ENCODE measurements around the gene RAET1L. TPM values are rescaled to one million over a fixed set of nuclear protein-coding genes. Genes with fewer than 3 reads are reported as not detected.

RAET1L gene
- total RNA-seq, 1 donor from 2014 or later = not detected

DNA sequence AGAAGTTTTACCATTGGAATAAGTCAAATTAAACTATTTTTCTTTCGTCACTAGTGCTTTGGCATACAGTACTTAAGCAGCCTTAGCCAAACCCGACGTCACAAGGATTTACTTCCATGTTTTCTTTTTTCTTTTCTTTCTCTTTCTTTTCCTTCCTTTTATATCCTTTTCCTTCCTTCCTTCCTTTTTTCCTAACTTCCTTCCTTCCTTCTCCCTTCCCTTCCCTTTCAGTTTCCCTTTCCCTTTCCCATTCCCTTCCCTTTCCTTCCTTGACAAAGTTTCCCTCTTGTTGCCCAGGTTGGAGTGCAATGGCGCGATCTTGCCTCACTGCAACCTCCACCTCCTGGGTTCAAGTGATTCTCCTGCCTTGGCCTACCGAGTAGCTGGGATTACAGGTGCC, 33.7 kb upstream of the RAET1L start:
- H3K27me3 Mint-ChIP-seq = peaks cover 20% of the 10 kb centered on the region
- no peak overlapping the region for H3K27ac Mint-ChIP-seq
- ChIA-PET CTCF (no interaction called here), POLR2A (no interaction called here)
- no peak for DNase-seq
- no peak for ATAC-seq (ENCODE audit: low read depth)
- TF ChIP-seq, protein P1, sequence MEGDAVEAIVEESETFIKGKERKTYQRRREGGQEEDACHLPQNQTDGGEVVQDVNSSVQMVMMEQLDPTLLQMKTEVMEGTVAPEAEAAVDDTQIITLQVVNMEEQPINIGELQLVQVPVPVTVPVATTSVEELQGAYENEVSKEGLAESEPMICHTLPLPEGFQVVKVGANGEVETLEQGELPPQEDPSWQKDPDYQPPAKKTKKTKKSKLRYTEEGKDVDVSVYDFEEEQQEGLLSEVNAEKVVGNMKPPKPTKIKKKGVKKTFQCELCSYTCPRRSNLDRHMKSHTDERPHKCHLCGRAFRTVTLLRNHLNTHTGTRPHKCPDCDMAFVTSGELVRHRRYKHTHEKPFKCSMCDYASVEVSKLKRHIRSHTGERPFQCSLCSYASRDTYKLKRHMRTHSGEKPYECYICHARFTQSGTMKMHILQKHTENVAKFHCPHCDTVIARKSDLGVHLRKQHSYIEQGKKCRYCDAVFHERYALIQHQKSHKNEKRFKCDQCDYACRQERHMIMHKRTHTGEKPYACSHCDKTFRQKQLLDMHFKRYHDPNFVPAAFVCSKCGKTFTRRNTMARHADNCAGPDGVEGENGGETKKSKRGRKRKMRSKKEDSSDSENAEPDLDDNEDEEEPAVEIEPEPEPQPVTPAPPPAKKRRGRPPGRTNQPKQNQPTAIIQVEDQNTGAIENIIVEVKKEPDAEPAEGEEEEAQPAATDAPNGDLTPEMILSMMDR (IDR thresholded peaks at IDR 0.05) = no peak
- peaks cover 8% of the 10 kb centered on the region for H3K4me1 Mint-ChIP-seq
- no peaks in the 10 kb centered on the region for H3K9me3 Mint-ChIP-seq
- H3K4me3 Mint-ChIP-seq = no peak overlapping the region
- H3K36me3 Mint-ChIP-seq (ENCODE audit: low read depth) = no peaks in the 10 kb centered on the region
- intact Hi-C loops (cut with micrococcal nuclease) = no loop called here

DNA sequence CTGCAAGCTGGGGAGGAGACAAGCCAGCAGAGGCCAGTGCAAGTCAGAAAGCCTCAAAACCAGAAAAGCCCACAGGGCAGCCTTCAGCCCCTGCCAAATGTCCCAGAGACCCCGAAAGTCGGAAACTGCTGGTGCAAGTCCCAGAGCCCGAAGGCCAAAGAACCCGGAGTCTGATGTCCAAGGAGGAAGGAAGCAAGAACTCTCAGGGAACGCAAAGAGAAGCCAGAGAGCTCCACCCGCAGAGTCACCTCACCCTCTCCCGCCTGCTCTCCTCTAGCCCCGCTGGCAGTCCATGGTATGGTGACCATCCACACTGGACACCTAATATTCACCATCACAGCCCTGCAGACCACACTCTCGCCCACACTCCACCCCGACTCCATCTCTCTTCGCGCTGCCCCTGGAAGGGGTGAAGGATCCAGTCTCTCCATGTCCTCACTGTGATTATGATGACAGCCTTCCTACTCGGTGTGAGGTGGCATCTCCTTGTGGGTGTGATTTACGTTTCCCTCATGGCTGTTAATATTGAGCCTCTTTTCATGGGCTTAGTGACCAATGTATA, 33.0 kb upstream of the RAET1L start:
- DNase-seq (no peak), ATAC-seq (ENCODE audit: low read depth) (no peak)
- Mint-ChIP-seq H3K27ac (no peak overlapping the region), H3K27me3 (peaks cover 24% of the 10 kb centered on the region), H3K9me3 (no peaks in the 10 kb centered on the region), H3K4me3 (no peak overlapping the region), H3K36me3 (ENCODE audit: low read depth) (no peaks in the 10 kb centered on the region), H3K4me1 (peaks cover 8% of the 10 kb centered on the region)
- intact Hi-C loops (cut with micrococcal nuclease) = no loop called here
- TF ChIP-seq, protein P1 (IDR thresholded peaks at IDR 0.05) = no peak
- ChIA-PET CTCF (no interaction called here), POLR2A (no interaction called here)

DNA sequence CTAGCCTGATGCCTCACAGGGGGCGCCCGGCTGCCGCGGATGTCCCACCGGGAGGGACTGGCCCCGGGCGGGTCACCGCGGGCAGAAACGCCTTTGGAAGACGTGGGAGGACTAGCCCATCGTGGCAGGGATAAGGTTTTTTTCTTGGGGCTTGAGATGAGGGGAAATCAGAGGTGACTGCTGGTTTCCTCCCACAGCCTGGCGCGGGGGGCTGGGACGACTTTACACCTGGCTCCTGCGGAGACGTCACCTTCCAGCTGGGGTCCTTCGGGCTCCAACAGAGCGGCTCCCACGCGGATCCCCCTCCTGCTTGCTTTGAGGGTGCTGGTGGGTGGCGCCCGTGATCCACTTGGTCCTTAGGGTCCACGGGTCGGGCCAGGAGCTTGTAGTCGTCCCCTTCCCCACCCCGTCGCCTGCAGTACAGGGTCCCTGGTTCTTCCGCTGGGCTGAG, 32.2 kb upstream of the RAET1L start:
- TF ChIP-seq, protein P1 (IDR thresholded peaks at IDR 0.05) = no peak
- Mint-ChIP-seq H3K4me3 (no peak overlapping the region), H3K27ac (no peak overlapping the region), H3K36me3 (ENCODE audit: low read depth) (no peaks in the 10 kb centered on the region), H3K4me1 (peaks cover 8% of the 10 kb centered on the region), H3K9me3 (no peaks in the 10 kb centered on the region), H3K27me3 (peaks cover 30% of the 10 kb centered on the region)
- ATAC-seq (ENCODE audit: low read depth) (no peak), DNase-seq (no peak)
- intact Hi-C loops (cut with micrococcal nuclease) = no loop called here
- ChIA-PET CTCF (no interaction called here), POLR2A (no interaction called here)

DNA sequence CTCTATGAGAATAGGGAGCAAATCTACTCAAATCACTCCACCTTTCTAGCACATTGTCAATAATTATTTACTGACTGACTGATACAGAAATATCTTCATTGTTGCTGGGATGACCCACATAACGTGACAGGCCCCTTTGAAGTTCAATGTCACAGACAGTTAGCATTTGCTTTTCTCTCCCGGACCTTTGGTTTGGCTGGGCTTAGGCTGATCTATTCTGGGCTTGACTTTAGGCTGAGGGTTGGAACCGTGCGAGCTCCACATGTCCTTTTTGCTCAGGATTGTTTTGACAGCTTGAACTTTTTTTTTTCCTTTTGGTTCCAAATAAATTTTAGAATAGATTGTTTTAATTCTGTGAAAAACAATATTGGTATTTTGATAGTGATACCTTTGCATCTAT, 31.6 kb upstream of the RAET1L start:
- POLR2A ChIA-PET = no interaction called here
- no peak overlapping the region for H3K4me3 Mint-ChIP-seq
- intact Hi-C loops (cut with micrococcal nuclease) = no loop called here
- CTCF ChIA-PET = no interaction called here
- no peak for DNase-seq
- no peak overlapping the region for H3K27ac Mint-ChIP-seq
- H3K4me1 Mint-ChIP-seq = peaks cover 8% of the 10 kb centered on the region
- TF ChIP-seq, protein P1 (IDR thresholded peaks at IDR 0.05) = no peak
- peaks cover 36% of the 10 kb centered on the region for H3K27me3 Mint-ChIP-seq
- ATAC-seq (ENCODE audit: low read depth) = no peak
- H3K9me3 Mint-ChIP-seq = no peaks in the 10 kb centered on the region
- no peaks in the 10 kb centered on the region for H3K36me3 Mint-ChIP-seq (ENCODE audit: low read depth)

DNA sequence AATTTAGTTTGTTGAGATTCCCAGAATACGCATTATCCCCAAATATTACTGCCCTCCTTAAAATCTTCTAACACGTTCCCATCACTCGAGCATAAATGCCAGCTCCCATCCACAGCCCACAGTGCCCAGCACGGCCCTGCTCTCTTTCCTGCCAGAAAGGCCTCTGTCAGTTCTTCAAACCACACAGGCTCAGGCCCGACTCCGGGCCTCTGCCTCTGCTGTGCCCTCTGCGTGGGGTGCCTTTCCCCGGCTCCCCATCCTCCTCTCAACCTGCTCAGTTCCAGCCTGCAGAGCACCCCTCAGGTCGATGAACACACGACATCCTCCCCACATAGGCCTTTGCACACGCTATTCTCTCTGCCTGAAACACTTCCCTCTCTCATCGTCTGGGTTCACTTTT, 30.8 kb upstream of the RAET1L start:
- ATAC-seq (ENCODE audit: low read depth) (no peak), DNase-seq (no peak)
- Mint-ChIP-seq H3K9me3 (no peaks in the 10 kb centered on the region), H3K4me1 (peaks cover 8% of the 10 kb centered on the region), H3K36me3 (ENCODE audit: low read depth) (no peaks in the 10 kb centered on the region), H3K27me3 (peaks cover 37% of the 10 kb centered on the region), H3K4me3 (no peak overlapping the region), H3K27ac (no peak overlapping the region)
- POLR2A ChIA-PET = no interaction called here
- intact Hi-C loops (cut with micrococcal nuclease) = no loop called here
- CTCF ChIA-PET = no interaction called here
- TF ChIP-seq, protein P1 (IDR thresholded peaks at IDR 0.05) = no peak
